Activated gamma-delta T cell (primary cell): ENCODE data around the gene CHST15.

Source experiments
- DNase-seq: peaks from one replicate; lab custom pipeline; 2025; lab: John Stamatoyannopoulos, UW

CHST15 gene

GRCh38 chr10:124028700-124029480 lies 64.5 kb downstream of the CHST15 start:
- DNase-seq, result no peak

- DNase-seq, result no peak
Measured at GRCh38 chr10:124027651-124028050, 65.7 kb downstream of the CHST15 start.

GRCh38 chr10:124027031-124027611 lies 66.3 kb downstream of the CHST15 start:
- no peak for DNase-seq

DNA sequence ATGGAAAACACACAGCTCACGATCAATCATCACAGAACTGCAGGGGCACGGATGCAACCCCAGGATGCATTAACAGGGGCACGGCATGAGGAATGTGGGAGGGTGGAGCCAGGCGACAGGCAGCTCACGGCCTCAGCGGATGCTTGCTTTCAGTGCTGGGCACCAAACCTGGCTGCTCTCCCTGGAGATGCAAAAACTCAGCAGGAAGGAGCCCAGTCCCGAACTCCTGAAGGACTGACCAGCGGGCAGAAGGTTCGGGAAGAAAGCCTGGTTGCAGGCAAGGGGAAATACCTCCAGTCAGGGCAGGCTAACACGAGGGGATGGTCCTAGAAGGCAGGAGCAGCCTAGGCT lies 66.8 kb downstream of the CHST15 start:
- no peak for DNase-seq

GRCh38 chr10:124025660-124026588 lies 67.5 kb downstream of the CHST15 start:
- no peak for DNase-seq

DNA sequence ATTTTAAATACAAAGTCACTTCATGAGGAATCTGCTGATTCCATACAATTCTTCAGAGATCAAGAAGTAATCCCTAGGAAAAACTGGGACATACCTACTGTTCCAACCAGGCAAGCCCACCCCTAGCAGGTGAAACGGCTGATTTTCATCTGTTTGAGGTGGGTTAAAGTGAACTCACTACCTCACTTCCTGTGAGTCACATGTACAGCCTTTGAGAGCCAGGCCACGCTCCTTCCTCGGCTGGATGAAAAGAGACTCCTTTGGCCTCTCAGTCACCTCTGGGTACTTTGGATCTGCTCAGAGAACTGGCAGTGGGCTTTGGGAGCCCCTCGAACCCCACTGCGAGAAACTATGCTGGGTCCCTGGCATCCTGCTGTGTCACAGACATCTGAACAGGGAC lies 68.2 kb downstream of the CHST15 start:
- no peak for DNase-seq

- no peak for DNase-seq
Measured at GRCh38 chr10:124022066-124022465, 71.3 kb downstream of the CHST15 start.

DNA sequence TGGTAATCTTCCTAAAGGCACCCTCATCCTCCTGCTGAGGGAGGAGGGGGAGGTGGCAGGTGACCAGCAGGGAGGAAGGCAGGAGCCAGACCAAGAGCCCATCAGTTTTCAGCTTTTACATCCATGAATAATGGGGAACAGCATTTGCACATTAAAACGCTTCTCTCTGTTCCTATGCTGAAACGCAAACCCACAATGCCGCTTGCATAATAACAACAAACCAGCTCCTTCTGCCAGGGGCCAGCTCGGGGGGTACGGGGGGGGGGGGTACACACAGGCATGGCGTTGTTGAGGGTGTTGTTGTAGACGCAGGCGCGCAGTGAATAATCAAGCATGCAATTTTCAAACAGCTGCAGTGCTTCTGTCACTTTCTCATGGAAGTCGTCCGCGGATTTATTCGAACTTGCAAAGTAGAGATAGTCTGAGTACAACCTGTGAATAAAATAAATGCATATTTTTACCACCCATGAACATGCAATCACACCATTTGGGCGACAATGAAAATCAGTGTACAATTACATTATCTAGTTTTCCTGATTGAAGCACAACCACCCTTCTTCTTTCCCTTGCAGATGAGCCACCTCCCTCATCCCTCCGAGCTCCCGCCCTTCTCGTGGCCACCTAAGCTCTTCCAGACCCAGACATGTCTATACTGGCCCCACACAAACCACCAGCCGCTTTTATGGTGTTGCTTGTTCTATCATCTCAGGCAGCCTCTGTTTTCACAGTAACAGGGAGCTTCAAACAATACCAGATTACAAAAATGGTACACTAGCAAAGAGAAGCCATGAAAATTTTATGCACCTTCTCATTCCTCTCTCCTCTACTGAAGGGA lies 72.2 kb downstream of the CHST15 start:
- DNase-seq, result no peak

- no peak for DNase-seq
Measured at GRCh38 chr10:124019886-124020797, 73.3 kb downstream of the CHST15 start.

DNA sequence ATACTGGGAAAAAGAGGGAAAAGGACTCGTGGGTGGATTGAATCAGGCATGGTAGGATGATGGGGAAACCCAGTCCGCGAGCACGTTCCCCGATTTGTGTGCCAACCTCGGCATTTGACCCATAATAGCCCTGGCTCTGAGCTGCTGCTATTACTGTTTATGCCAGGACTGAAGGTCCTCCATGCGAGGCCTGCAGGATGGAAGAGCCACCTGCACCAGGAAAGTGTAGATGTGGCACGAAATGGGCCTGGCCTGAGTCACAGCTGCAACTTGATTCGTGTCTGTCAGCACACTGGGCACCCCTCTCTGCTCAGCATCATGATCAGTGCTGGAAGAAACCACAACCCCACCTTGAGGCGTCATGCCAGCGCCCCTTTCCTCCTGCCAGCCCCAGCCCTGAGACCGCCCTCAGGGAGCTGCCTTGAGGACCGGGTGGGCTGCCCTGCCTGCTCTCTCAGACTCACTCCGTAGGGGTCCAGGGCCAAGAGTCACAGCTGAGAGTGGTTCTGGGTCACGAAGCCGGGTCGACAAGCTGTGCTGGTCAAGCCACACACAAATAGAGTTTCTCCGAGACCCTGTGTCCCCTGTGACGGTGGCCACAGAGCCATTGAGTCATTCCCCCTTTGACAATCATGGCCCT lies 74.4 kb downstream of the CHST15 start:
- no peak for DNase-seq

DNA sequence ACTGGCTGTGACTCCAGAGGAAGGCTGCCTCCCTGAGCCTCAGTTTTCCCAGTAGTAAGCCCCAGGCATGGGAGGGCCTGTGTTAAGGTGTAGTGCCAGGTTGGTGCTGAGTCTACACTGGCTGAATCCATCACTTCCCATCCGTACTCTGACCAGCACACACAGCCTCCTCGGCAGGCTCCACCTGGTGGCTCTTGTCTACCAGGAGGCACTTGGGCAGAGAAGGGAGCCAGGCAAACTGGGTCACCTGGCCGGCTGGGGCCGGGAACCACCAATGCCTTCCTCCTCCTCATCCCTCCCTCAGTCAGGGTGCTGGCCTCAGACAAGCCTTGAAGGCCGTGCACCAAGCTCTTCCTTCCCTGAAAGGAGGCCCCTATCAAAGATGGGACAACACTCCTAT lies 75.7 kb downstream of the CHST15 start:
- DNase-seq, result no peak

GRCh38 chr10:124016804-124017375 lies 76.5 kb downstream of the CHST15 start:
- no peak for DNase-seq

GRCh38 chr10:124015991-124016390 lies 77.4 kb downstream of the CHST15 start:
- DNase-seq, result no peak

- no peak for DNase-seq
Measured at GRCh38 chr10:124014416-124015154, 78.8 kb downstream of the CHST15 start.

GRCh38 chr10:124013916-124014315 lies 79.5 kb downstream of the CHST15 start:
- DNase-seq, result no peak

- DNase-seq, result no peak
Measured at GRCh38 chr10:124012991-124013390, 80.4 kb downstream of the CHST15 start.

- DNase-seq, result no peak
Measured at GRCh38 chr10:124012583-124012982, 80.8 kb downstream of the CHST15 start.

GRCh38 chr10:124012066-124012465 lies 81.3 kb downstream of the CHST15 start:
- no peak for DNase-seq

DNA sequence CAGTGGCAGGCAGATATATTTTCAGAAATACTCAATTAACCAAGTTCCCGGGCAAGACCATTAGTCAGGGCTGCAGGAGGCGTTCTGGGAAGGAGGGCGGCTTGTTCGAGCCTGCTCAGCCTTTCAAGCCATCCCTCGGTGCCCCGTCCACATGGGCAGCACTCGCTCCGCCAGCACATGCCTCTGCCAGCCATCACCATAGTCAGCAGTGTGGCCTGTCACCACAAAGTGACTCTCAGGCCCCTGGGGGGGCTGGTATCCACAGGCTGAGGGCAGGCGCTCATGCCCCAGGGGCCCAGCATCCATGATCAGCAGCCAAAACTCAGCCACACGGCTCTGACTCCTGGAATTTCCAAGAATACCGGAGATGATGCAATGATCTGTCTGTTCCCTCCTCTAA lies 81.9 kb downstream of the CHST15 start:
- DNase-seq, result no peak
